ENCODE data around the gene INPP5J.

DNA sequence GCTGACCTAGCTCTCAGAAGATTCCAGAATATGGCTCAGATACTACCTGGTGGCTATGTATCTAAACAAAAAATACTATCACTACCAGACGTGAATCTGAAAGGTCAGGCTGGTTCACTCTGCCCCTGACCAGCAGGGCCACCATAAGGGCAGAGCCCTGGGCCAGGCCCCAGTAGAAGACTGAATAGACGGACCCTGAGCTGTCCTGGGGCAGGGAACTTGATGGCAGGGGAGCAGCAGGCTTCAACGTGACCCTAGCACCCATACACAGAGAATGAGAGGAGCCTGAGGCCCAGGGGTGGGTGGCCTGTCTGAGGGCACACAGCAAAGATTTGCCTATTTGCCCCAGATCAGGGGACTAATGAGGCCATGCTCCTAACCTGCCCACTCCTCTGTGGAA lies 30.6 kb downstream of the INPP5J start:
- no peak for TF ChIP-seq EZH2phosphoT487 (conservative IDR thresholded peaks at IDR 0.05; ENCODE audit: low read length)
- TF ChIP-seq, protein P1, sequence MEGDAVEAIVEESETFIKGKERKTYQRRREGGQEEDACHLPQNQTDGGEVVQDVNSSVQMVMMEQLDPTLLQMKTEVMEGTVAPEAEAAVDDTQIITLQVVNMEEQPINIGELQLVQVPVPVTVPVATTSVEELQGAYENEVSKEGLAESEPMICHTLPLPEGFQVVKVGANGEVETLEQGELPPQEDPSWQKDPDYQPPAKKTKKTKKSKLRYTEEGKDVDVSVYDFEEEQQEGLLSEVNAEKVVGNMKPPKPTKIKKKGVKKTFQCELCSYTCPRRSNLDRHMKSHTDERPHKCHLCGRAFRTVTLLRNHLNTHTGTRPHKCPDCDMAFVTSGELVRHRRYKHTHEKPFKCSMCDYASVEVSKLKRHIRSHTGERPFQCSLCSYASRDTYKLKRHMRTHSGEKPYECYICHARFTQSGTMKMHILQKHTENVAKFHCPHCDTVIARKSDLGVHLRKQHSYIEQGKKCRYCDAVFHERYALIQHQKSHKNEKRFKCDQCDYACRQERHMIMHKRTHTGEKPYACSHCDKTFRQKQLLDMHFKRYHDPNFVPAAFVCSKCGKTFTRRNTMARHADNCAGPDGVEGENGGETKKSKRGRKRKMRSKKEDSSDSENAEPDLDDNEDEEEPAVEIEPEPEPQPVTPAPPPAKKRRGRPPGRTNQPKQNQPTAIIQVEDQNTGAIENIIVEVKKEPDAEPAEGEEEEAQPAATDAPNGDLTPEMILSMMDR (IDR thresholded peaks at IDR 0.05; ENCODE audit: insufficient read depth, low read length, poor library complexity, severe bottlenecking) = no peak

Data from SU-DHL-6 (cell line).